HG03025 (cell line): ENCODE data around the gene AZIN2.

ENCODE experiments used
- ATAC-seq: cut with Tn5 transposase; IDR thresholded peaks from one replicate; pipeline ENCODE4 v1.9.1; 2021; ENCODE audit warnings: mild to moderate bottlenecking, moderate library complexity; ENCODE audit not compliant: unreplicated experiment, low FRiP score

AZIN2 gene

DNA sequence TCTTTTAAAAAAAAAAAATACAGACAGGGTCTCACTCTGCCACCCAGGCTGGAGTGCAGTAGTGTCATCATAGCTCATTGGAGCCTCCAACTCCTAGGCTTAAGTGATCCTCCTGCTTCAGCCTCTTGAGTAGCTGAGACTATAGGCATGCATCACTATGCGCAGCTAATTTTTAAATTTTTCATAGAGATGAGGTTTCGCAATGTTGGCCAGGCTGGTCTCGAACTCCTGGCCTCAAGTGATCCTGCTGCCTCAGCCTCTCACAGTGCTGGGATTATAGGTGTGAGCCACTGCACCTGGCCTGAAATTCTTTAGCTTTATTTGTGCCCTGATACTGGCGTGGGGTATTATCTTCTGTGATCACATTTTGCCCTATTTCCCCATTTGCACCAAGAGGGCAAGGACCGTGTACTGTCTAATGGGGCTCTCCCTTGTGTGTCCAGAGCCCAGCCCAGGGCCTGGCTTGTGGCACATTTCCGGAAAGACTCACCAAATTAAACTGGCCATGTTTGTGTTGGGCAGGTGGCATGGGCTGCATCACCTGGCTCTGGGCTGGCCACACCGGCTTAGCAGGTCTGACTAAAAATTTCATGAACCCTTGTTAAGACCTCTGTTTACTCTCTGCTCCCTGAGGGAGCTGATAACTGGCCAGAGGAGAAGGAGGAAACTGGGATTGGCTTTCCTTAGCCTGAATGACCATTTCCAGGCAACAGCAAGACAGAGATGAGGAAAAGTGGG lies 68.7 kb downstream of the AZIN2 start:
- no peak for ATAC-seq

DNA sequence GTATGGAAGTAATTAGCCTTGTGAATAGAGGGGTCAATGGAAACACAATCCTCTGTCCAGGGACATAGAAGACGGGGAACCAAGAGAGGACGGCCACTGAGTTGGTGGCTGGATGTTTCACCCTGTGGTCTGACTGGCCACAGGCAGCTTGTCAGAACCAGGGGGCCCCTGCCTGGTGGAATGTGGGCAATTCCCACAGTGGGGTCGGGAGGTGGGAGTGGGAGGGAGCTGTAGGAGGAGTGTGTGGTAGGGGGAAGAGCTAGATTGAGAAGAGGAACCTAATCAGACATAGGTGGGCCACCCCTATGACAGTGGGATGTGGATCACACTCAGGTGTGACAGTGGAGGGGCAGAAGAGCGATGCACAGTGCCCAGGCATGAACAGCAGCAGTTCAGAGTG lies 69.6 kb downstream of the AZIN2 start:
- no peak for ATAC-seq

DNA sequence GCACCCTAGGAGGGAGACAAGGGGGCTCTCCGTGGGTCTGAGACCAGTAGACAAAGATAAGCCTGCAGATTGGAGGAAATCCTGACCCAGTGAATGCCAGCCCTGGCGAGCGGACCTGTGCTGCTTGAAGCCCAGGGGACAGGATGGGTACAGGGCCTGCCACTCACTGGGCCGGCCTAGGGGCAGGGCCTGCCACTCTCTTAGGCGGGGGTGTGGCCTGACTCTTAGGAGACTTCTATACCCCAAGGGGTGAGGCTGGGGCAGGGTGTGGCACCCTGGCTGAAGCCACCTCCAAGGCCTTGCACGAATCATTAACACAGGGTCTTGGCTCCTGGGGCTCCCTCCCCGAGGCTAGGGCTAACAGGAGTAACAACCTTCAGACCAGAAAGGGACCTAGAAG lies 70.2 kb downstream of the AZIN2 start:
- ATAC-seq = no peak

DNA sequence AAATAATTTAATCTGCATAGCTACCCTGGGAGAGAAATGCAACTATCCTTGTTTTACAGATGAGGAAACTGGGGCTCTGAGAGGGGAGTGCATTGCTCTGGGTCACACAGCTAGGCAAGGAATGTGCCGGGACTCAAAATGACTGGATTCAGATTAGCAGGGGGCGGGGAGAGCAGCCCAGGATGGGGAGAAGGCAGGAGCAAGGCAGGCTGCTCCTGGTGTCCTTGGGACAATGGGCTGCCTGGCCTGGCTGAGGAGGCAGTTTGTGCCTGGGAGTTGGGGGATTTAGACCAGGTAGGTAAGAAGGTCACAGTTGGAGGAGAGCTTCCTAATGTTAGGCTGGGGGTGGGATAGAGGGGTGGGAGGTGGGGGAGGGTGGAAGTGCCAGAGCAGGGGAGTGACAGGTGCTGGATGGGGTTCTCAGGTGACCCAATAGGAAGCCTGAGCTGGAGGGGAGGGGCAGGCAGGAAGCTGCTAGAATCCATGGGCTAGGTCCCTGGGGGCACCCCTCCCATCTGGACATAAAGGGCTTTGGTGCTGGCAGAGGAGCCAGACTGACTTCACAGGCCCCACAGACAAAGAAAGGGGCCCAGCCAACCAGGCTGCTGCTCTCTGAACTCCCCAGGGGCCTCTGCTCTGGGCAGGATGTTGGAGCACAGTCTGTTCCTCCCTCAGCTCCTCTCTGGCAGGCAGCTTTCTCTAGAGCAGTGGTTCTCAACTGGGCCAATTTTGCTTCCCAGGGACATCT lies 71.9 kb downstream of the AZIN2 start:
- no peak for ATAC-seq

DNA sequence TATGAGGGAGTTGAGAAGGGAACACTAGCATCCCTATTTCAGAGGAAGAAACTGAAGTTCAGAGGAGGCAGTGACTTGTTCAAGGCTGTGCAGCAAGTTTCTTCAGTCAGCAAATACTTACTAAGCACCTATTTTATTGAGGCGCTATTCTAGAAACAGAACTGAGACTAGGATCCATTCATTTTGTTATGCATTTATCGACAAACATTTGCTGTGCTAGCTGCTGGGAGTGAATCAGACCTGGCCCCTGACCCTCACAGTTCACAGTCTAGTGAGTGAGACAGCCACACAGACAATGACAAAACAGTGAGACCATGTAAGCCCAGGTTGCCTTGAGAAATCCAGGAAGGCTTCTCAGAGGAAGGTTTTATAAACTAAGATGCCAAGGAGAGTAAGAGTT lies 72.7 kb downstream of the AZIN2 start:
- ATAC-seq = no peak

DNA sequence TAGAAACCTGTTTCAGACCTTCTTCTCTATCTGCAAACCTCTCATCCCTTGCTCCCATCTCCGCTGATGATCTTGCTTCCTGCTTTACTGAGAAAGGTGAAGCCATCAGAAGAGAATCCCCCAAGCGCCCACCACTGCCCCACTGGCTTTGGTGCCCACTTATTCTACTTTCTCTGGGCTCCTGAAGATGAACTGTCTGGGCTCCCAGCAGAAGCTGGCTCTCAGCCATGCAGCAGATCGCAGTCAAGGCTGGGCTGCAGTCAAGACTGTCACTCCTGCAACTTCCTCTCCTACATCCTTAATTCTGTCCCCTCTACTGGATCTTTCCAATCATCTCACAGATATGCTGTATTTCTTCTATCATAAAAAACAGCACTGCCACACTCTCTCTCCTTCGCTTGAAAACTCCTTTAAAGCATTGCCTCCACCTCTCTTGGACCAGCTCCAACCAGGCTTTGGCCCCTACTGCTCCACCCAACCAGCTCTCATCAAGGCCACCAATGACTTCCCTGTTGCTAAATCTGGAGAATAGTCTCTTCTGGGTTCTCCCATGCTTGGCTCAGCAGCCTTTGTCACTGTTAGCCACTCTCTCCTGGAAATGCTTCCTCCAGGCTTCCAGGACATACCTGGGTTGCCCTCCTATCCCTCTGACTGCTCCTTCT lies 75.1 kb downstream of the AZIN2 start:
- ATAC-seq = no peak

DNA sequence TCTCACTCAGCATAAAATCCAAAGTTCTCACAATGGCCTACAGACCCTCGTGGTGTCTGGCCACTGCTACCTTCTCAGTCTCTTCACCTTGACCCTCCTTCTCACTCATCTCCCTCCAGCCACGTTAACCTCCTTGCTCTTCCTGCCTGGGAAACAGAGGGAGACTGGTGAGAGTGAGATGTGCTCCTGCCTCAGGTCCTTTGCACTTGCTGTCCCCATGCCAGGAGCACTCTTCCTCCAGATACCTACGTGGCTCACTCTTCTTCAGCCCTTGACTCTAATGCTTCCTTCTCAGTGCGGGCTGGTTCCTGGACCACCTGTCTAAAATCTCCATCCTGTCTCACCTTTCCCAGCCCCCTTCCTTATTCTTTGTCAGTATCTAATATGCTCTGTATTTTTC lies 76.2 kb downstream of the AZIN2 start:
- no peak for ATAC-seq

DNA sequence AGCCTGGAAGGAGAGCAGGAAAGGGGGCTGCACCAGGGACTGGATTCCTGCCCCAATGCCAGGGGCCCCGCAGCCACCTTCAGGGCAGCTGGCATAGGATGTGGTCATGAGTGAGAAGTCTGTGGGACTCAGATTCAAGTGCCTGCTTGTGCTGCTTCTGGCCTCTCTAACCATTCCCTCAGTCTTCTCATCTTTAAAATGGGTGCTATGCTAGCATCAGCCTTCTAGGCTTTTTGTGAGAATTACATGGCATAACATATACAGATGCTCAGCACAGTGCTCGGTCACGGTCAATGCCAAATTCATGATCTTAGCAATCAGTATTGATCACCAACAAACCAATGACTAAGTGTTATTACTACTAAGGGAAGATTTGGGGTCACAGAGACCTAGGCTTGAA lies 77.4 kb downstream of the AZIN2 start:
- ATAC-seq = no peak

DNA sequence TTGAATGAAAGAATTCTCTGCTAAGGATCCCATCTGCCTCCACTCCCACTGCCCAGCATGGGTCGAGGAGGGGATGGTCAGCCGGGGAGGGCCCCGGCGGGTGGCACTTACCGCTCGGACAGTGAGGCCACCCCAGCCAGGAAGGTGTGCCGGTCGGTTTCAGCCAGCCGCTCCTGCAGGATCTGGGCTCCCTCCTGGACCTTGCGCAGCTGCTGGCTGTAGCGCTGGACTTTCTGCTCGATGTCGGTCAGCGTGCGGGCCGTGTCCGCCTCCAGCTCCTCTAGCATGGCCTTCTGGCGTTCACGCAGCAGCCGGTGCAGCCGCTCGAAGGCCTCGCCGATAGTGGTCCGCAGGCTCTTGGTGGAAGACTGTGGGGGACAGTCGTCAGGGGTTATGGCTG lies 78.6 kb downstream of the AZIN2 start:
- no peak for ATAC-seq

DNA sequence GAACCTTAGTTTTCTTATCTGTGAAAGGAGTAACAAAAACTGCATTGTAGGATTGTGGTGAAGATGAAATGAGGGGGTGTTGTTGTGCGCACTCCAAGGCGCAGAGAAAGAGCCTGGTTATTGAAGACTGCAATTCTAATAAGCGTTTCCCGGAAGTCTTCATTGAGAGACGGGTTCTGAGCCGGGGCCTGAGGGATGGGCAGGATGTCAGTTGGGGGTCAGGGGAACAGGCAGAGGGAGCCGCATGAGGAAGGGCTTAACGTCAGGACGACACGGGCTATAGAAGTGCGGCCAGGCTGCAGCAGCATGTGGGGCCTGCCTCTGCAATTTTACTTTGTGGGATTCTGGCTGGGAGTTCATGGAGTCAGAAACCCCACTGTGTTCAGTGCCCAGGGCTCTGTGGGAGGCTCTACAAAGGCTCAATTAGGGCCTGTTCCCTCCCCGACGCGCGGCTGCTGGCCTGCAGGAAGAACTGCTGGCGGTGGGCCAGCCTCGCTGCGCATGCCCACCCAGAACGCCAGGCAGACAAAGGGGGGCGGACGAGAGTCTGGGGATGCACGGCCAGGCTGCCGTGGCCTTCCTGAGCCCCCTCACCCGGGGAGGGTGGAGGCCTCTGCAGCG lies 80.2 kb downstream of the AZIN2 start:
- ATAC-seq = no peak

DNA sequence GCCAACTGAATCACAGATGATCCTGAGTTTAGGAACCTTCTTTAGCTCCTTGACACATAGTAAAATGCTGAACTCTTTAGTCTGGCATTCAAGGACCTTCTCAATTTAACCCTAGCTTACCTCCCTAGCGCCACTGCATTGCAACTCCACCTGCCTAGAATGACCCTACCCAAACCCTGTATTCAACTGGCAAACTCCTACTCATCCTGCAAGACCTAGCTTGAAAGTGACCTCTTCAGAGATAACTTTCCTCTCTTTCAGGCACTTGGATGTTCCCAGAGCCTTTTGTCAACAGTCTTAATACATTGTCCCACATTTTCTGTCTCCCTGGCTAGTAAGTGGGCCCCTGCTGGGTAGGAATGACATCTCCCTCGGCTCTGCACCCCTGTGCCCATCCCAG lies 81.2 kb downstream of the AZIN2 start:
- ATAC-seq = no peak

DNA sequence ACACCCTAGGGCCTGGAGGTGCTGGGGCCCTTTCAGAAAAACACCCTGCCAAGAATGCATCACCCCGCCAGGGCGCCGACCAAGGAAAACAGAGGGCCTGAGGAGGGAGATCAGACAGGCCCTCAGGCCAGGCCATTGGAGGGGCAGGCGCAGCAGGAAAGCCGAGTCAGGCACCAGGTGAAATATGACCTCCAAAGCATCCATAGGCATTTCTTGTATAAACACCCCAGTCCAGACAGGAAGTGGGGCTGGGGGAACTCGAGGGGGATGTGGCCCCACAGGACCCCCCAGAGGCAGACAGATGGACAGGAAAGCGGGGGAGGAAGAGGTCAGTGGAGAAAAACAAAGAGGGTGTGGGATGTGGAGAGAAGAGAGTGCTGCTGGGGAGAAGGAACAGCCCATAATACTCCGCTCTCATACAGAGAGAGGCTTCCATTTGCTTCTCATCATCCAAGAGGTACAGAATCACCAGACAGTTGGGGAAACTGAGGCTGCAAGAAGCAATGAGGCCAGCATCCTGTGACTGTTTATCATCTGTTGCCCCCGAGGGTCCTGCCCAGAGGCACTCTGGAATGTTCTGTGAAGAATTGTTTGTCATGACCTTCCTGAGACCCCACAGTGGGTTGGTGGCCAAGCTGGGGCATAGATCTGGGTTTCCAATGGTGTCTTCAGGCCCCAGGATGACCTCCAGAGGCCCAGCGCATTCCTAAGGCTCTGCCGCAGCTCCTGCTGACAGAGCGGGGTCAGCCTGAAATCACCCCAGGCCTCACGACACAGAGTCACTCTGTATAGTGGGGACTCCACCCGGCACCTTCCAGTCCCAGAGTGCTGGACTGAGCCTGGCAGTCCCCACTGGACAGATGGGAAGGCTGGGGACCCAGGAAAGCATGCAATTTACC lies 82.9 kb downstream of the AZIN2 start:
- no peak for ATAC-seq

DNA sequence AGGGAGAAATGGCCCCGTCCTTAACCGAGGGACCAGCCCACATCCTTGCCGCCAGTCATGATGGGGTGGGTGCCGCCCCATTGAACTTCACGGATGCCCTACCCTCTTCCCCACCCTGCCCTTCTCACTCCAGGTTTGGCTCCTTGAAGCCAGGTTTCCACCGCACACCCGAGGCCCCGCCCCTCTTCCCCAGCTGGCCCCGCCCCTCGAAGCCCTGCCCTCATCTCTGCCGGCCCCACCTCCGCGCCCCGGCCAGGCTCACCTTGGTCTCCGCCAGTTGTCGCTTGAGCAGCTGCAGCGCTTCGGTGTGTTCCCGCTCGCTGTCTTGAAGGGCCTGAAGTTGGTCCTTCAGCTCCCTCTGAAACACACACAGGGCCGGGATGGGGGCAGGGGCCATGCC lies 84.3 kb downstream of the AZIN2 start:
- no peak for ATAC-seq

DNA sequence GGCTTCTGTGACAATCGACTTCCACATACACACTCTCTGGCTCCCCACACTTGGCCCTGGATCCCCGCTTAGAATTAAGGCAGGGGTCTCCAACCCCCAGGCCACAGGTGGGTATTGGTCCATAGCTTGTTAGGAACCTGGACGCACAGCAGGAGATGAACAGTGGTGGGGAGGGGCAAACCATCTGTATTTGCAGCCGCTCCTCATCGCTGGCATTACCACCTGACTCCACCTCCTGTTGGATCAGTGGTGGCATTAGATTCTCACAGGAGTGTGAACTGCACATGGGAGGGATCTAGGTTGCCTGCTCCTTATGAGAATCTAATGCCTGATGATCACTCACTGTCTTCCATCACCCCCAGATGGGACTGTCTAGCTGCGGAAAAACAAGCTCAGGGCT lies 84.9 kb downstream of the AZIN2 start:
- no peak for ATAC-seq

DNA sequence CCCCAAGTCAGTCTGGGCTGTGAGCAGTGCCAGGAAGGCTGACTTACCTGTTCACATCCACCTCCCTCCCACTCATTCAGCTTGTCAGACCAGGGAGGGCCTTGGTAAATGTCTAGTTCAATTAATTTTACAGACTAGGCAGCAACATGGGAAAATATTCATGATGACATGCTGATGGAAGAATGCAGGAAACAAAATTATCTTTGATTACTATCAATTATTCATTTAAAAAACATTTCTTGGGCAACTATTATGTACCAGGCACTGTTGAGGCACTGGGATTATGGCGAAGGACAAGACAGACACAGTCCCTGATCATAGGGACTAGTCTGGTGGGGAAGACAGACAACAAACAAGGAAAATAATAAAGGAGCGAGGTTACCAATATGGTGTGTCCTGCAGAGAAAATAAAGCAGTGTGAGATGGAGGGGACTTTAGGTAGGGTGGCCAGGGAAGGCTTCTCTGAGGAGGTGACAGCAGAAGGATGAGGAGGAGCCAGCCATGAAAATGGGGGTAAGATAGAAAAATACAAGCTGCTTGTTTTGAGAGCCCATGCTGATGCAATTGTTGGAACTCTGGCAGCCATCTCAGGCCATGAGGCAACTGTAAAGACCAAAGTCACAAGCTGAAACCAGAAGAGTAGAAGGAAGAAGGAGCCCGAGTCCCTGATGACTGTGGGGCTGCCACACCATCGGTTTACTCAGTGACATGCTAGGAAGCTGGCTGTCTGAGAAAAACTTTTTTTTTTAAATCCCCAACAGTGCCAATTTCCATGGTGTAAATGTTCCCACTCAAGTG lies 86.9 kb downstream of the AZIN2 start:
- ATAC-seq = no peak

DNA sequence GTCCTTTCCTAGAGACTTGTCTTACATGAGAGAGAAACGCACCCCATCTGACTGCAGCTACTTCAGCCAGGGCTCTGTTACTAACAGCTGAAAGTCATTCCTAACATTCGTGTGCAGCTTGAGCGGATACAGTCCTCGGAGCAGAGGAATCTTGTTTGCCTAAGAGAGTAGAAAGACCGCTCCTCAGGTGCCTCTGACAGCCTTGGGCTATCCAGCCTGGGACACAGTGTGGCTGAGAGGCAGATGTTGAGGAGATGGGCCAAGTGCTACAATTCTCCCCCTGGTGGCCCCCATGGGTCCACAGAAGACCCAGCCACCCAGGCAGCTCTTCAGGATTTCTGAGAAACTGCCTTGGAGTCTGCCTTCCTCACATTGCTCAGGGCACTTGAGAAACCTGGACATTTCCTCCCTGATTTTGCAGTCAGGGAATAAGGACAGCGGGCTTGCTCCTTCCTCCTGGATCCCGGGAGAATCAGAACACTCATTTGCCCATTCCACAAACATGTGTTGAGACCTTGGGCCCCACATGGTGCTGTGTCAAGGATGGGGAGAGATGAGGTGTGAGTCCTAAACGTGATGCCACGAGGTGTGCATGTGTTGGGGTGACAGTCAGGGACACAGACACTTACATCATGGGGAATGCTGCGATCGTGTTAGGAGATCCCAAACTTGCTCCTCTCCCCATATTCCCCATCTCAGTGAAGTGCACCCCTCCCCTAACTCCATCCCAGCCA lies 87.8 kb downstream of the AZIN2 start:
- ATAC-seq = no peak

DNA sequence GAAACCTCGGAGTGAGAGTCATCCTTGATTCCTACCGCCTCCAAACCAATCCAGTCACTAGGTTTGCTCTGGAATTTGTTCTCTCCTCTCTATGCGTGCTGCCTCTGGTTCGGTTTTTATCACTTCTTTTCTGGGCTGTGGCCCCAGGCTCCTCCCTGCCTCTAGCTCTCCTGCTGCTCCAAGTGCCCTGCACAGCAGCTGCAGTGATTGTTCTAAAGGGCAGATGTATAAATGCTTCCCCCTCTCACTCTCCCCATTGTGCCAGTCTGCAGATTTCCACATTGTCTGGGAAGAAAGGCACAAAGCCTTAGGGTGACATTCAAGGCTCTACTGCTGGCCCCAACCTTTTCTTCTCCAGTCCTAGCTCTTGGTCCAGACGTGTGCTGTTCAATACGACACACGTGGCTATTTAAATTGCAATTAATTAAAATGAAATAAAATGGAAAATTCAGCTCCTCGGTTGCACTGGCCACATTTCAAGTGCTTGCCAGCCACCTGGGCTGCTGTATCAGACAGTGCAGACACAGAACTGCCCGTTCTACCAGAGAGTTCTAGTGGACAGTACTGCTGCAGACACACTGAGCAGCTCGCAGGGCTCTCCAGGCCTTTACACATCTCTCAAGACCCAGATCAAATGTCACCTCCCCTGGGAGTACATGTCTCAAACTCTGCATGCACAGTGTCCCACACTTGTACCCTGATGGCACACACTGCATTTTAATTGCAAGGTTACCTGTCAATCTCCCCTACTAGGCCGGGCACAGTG lies 88.5 kb downstream of the AZIN2 start:
- ATAC-seq = no peak
